SK-N-MC (cell line): ENCODE data around the gene CDC45.

Experiments used
- DNase-seq: peaks from one replicate; pipeline ENCODE4 v3.0.0-alpha.2; 2011; ENCODE audit warnings: low read depth, low spot score
- H3K27ac ChIP-seq: fragments of 200-600 bp; sonication (generic); 2 replicates; pipeline ENCODE4 v1.5.1; 2016; ENCODE audit warnings: mixed run types
- H3K36me3 ChIP-seq: fragments of 200-600 bp; sonication (generic); 2 replicates; pipeline ENCODE4 v1.6.1; 2017; ENCODE audit warnings: antibody characterized with exemption, low read length, mixed read lengths; ENCODE audit not compliant: insufficient read depth
- H3K4me3 ChIP-seq: fragments of 200-600 bp; sonication (generic); 2 replicates; pipeline ENCODE4 v1.5.1; 2016
- H3K9ac ChIP-seq: fragments of 200-600 bp; sonication (generic); 2 replicates; pipeline ENCODE4 v1.8.0; 2017; ENCODE audit warnings: mixed run types, mixed read lengths; ENCODE audit not compliant: insufficient read length
- H3K9me3 ChIP-seq: fragments of 200-600 bp; sonication (generic); 2 replicates; pipeline ENCODE4 v1.6.1; 2017; ENCODE audit warnings: low read depth, mild to moderate bottlenecking, antibody characterized with exemption, low read length, moderate library complexity, mixed read lengths
- EZH2 ChIP-seq: fragments of 200-600 bp; sonication (generic); IDR thresholded peaks from one replicate; pipeline ENCODE4 v1.6.1; 2017; ENCODE audit warnings: antibody characterized with exemption
- FOXP2 ChIP-seq: optimal IDR thresholded peaks from 2 replicates; pipeline ENCODE3; 2011; ENCODE audit warnings: mild to moderate bottlenecking, moderate library complexity; ENCODE audit not compliant: insufficient read depth; ENCODE audit errors: extremely low read length, control extremely low read depth
- POLR2AphosphoS5 ChIP-seq: IDR thresholded peaks from 2 replicates; pipeline ENCODE4 v1.6.1; 2012; ENCODE audit warnings: mild to moderate bottlenecking, low read depth, low read length, borderline replicate concordance

The CDC45 gene

DNA sequence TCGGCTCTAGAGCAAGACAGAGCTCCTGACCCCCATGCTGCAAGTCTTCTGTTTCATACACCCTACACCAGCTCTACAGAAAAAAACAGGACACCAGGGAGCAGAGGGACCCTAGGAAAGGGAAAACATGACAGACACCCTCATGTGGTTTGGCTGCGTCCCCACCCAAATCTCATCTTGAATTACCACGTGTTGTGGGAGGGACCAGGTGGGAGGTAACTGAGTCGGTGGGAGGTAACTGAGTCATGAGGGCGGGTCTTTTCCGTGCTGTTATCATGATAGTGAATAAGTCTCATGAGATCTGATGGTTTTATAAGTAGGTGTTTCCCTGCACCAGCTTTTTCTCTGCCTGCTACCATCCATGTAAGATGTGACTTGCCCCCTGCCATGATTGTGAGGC lies 25.6 kb upstream of the CDC45 start:
- Histone ChIP-seq H3K9me3 (no peaks in the 10 kb centered on the region), H3K27ac (no peak overlapping the region), H3K36me3 (peaks cover 56% of the 10 kb centered on the region), H3K4me3 (no peak overlapping the region), H3K9ac (no peak overlapping the region)
- no peak for DNase-seq
- TF ChIP-seq EZH2 (no peak), FOXP2 (no peak)

DNA sequence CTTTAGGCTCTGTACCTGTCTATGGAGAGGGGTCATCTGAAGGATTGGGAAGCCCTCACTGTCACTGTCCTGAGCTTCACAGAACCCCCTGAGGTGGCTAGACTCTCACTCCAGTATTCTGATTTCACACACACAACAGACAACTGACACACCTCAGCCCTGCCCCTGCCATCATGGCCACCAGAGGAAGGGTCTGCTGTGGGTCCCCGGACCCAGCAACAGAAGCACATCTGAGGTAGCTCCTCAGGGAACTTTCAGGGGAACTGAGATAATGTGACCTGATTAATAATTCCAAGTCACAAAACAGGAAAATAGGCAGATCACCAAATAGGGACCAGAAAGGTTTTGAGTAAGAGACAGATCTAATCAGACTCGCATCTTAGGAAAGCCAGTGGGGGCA lies 24.7 kb upstream of the CDC45 start:
- no peak for TF ChIP-seq EZH2
- no peak for TF ChIP-seq POLR2AphosphoS5
- TF ChIP-seq FOXP2 = no peak
- Histone ChIP-seq H3K9me3 (no peaks in the 10 kb centered on the region), H3K4me3 (no peak overlapping the region), H3K9ac (no peak overlapping the region), H3K36me3 (peaks cover 51% of the 10 kb centered on the region), H3K27ac (no peak overlapping the region)
- no peak for DNase-seq

DNA sequence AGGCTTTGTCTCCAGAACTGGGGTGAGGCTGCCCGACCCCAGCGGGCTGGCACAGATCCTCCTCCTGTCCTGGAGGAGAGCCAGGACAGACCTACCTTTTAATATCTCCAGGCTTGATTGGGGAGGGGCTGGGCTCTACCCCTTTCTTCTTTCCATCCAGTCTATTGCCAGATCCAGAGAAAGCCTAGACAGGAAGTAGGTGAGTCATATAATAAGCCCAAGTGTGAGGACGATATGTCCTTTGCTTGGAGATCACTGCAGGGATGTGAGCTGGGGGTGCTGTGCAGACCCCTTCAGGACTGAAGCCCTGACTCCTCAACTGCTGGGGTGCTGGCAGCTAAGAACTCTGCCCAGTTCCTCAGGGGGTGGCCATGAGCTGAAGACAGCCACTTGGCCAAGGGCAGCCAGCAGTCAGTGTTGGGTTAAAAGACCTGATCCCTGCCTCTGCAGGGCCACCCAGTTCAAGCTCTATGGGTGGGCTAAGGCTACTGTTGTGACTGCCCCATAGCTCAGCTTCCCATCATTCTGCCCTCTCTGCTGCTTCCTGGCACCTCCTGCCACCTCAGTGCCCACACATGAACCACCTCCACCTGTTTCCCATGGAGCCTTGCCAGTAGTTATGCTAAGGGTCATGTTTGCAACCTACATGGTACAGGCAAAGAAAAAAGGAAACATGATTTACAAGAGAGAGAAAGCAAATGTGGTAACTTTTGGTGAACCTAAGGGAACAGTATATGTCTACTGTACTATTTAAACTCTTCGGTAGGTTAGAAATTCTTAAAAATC lies 23.9 kb upstream of the CDC45 start:
- no peak overlapping the region for H3K4me3 ChIP-seq
- H3K9me3 ChIP-seq = no peaks in the 10 kb centered on the region
- DNase-seq = no peak
- no peak overlapping the region for H3K9ac ChIP-seq
- H3K27ac ChIP-seq = no peak overlapping the region
- H3K36me3 ChIP-seq = peaks cover 51% of the 10 kb centered on the region
- TF ChIP-seq EZH2 (no peak), POLR2AphosphoS5 (no peak), FOXP2 (no peak)

DNA sequence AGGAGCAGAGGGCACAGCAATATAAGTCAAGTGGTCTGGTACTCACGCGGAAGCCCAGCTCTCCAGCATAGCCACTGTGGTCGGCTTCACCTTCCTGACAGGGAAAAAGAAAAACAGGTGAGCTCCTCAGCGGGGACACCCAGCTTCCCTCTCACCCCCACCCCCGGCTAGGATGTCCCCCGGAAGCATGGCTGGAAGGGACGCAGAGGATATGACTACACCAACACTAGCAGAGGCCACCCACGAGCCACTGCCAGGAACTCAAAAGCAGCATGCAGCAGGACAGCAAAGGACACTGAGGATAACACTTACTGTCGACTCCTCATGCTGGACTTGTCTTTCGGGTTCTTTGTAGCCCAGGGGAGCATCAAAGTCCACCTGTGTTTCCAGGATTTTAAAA lies 23.2 kb upstream of the CDC45 start:
- H3K36me3 ChIP-seq = peaks cover 56% of the 10 kb centered on the region
- no peak for DNase-seq
- H3K27ac ChIP-seq = no peak overlapping the region
- no peak overlapping the region for H3K9ac ChIP-seq
- H3K9me3 ChIP-seq = no peaks in the 10 kb centered on the region
- TF ChIP-seq FOXP2 (no peak), EZH2 (no peak), POLR2AphosphoS5 (no peak)
- no peak overlapping the region for H3K4me3 ChIP-seq

DNA sequence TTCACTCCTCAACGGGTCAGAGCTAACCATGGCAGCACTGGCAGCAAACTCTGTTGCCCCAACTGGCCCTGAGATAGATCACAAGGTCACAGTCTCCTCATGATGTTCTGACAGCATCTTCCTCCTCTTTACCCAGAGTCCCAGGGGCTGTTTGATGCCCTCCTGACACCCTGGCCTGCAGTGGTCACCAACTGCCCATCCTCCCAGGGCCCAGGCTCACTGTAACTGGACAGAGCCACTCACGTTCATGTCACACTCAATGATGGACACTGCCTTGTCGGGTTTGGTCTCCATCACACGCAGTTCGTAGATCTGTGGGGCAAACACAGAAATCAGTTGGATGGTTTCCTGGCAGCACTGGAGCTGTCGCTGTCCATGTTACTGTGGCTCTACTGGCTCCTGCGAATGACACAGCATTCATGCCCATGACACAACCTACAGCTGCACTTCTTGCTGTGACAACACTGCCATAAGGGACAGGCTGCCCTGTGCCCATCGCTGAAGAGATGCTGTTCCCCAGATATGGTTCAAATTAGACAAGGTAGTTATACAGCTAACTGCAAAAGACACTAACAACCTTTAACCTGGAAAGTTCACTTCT lies 21.8 kb upstream of the CDC45 start:
- Histone ChIP-seq H3K9ac (no peak overlapping the region), H3K9me3 (no peaks in the 10 kb centered on the region), H3K36me3 (peaks cover 59% of the 10 kb centered on the region), H3K4me3 (no peak overlapping the region), H3K27ac (no peak overlapping the region)
- no peak for TF ChIP-seq FOXP2
- TF ChIP-seq POLR2AphosphoS5 = no peak
- no peak for TF ChIP-seq EZH2
- DNase-seq = no peak

DNA sequence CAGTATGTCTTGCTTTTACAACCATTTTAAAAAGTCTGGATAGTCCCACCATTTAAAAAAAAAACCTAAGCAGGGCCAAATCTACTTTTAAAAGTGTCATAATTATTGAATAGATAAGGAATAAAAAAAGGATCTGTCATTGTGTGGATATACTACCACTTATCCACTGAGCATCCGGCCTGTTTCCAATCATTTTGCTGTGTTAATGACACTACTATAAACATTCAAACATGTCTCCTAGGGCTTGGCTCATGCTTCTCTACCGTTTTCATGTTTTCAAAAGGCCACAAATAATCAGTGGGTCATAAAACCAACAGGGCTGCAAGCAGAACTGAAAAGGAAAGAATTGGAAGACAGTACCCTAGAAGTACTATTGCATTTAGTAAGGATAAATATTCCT lies 19.7 kb upstream of the CDC45 start:
- no peak overlapping the region for H3K27ac ChIP-seq
- no peaks in the 10 kb centered on the region for H3K9me3 ChIP-seq
- TF ChIP-seq EZH2 = no peak
- no peak for TF ChIP-seq POLR2AphosphoS5
- TF ChIP-seq FOXP2 = no peak
- no peak overlapping the region for H3K9ac ChIP-seq
- no peak for DNase-seq
- no peak overlapping the region for H3K4me3 ChIP-seq
- H3K36me3 ChIP-seq = peaks cover 60% of the 10 kb centered on the region

DNA sequence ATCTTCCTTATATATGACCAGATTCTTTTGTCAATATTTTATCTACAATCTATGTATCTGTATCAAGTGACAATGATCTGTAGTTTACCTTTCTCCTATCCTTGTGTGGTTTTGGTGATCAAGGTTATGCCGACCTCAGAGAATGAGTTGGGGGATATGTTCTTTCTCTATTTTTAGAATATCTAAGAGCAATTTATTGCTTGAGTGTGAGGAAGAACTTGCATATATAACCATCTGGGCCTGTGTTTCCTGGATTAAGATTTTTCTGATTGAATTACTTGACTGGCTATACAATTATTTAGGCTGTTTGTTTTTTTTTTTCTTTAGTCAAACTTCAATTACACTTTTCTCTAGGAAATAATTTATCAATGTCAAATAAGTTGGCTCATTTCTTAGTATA lies 18.2 kb upstream of the CDC45 start:
- peaks cover 60% of the 10 kb centered on the region for H3K36me3 ChIP-seq
- no peak for TF ChIP-seq FOXP2
- no peak for TF ChIP-seq POLR2AphosphoS5
- TF ChIP-seq EZH2 = no peak

DNA sequence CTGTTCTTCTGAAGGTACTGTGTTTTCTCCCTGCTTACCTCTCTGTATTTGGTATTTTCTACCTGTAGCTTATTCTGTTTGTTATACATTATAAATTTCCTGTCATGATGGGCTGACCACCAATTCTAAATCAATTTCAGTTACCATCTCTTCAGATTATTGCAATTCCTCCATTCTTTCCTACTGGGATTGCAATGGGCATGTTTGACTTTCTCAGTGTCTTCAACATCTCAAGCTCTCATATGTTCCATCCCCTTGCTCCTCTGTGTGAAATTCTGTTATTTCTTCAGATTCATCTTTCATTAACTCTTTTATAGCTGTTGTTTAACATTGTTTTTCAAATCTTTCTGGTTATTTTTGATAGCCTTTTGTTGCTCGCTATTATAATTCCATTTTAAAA lies 16.7 kb upstream of the CDC45 start:
- Histone ChIP-seq H3K36me3 (peaks cover 64% of the 10 kb centered on the region), H3K9ac (no peak overlapping the region), H3K27ac (no peak overlapping the region), H3K9me3 (no peaks in the 10 kb centered on the region), H3K4me3 (no peak overlapping the region)
- DNase-seq = no peak
- TF ChIP-seq POLR2AphosphoS5 (no peak), EZH2 (no peak), FOXP2 (no peak)

More for the DNA sequence above, 18.2 kb upstream of the CDC45 start:
- no peak for DNase-seq
- Histone ChIP-seq H3K4me3 (no peak overlapping the region), H3K9me3 (no peaks in the 10 kb centered on the region), H3K9ac (no peak overlapping the region), H3K27ac (no peak overlapping the region)
